HEK293 (cell line): ENCODE measurements around the gene SIDT2.

ENCODE experiments used
- AEBP2 ChIP-seq: fragments of 450-650 bp; formaldehyde crosslinking; IDR thresholded peaks from 2 replicates; pipeline ENCODE4 v1.5.1; 2016; ENCODE audit warnings: missing biosample characterization, missing genetic modification characterization, borderline replicate concordance
- BCL11A ChIP-seq: fragments of 450-650 bp; formaldehyde crosslinking; IDR thresholded peaks from 2 replicates; pipeline ENCODE4 v1.5.1; 2016; ENCODE audit warnings: low read depth, missing biosample characterization, missing genetic modification characterization
- HIC1 ChIP-seq: fragments of 450-650 bp; formaldehyde crosslinking; IDR thresholded peaks from 2 replicates; pipeline ENCODE4 v1.5.1; 2016; ENCODE audit warnings: missing biosample characterization, missing genetic modification characterization
- INSM2 ChIP-seq: fragments of 450-650 bp; formaldehyde crosslinking; IDR thresholded peaks from 2 replicates; pipeline ENCODE4 v1.5.1; 2016; ENCODE audit warnings: missing biosample characterization, missing genetic modification characterization
- PRDM1 ChIP-seq: fragments of 450-650 bp; formaldehyde crosslinking; IDR thresholded peaks from 2 replicates; pipeline ENCODE4; 2016; ENCODE audit warnings: missing biosample characterization, missing genetic modification characterization
- SP3 ChIP-seq: fragments of 450-650 bp; formaldehyde crosslinking; IDR thresholded peaks from 2 replicates; pipeline ENCODE4 v1.5.1; 2016; ENCODE audit warnings: missing biosample characterization, missing genetic modification characterization
- ZBTB1 ChIP-seq: fragments of 450-650 bp; formaldehyde crosslinking; IDR thresholded peaks from 2 replicates; pipeline ENCODE4 v1.5.1; 2016; ENCODE audit warnings: missing biosample characterization, missing genetic modification characterization
- ZBTB26 ChIP-seq: fragments of 450-650 bp; formaldehyde crosslinking; optimal IDR thresholded peaks from 2 replicates; pipeline ENCODE3; 2016; ENCODE audit warnings: missing biosample characterization, mild to moderate bottlenecking, missing genetic modification characterization
- ZBTB6 ChIP-seq: fragments of 450-650 bp; formaldehyde crosslinking; IDR thresholded peaks from 2 replicates; pipeline ENCODE4 v1.5.1; 2017; ENCODE audit warnings: missing biosample characterization, missing genetic modification characterization
- ZNF26 ChIP-seq: fragments of 450-650 bp; formaldehyde crosslinking; IDR thresholded peaks from 2 replicates; pipeline ENCODE4 v1.5.1; 2016; ENCODE audit warnings: missing biosample characterization, missing genetic modification characterization
- ZNF324 ChIP-seq: fragments of 450-650 bp; formaldehyde crosslinking; IDR thresholded peaks from 2 replicates; pipeline ENCODE4 v1.5.1; 2016; ENCODE audit warnings: missing biosample characterization, missing genetic modification characterization
- ZNF341 ChIP-seq: fragments of 450-650 bp; formaldehyde crosslinking; IDR thresholded peaks from 2 replicates; pipeline ENCODE4; 2016; ENCODE audit warnings: low read depth, missing biosample characterization, missing genetic modification characterization
- ZNF416 ChIP-seq: fragments of 450-650 bp; formaldehyde crosslinking; IDR thresholded peaks from 2 replicates; pipeline ENCODE4 v1.5.1; 2016; ENCODE audit warnings: missing biosample characterization, missing genetic modification characterization
- ZNF501 ChIP-seq: fragments of 450-650 bp; formaldehyde crosslinking; IDR thresholded peaks from 2 replicates; pipeline ENCODE4 v1.5.1; 2016; ENCODE audit warnings: missing biosample characterization, missing genetic modification characterization
- ZNF518A ChIP-seq: fragments of 450-650 bp; formaldehyde crosslinking; conservative IDR thresholded peaks from 2 replicates; pipeline ENCODE4 v1.5.1; 2016; ENCODE audit warnings: low read depth, missing biosample characterization, missing genetic modification characterization
- ZNF544 ChIP-seq: fragments of 450-650 bp; formaldehyde crosslinking; IDR thresholded peaks from 2 replicates; pipeline ENCODE4 v1.5.0; 2017; ENCODE audit warnings: missing biosample characterization, missing genetic modification characterization
- ZNF548 ChIP-seq: fragments of 450-650 bp; formaldehyde crosslinking; IDR thresholded peaks from 2 replicates; pipeline ENCODE4 v1.5.1; 2016; ENCODE audit warnings: missing biosample characterization, missing genetic modification characterization
- ZNF555 ChIP-seq: fragments of 450-650 bp; formaldehyde crosslinking; conservative IDR thresholded peaks from 2 replicates; pipeline ENCODE4 v1.5.1; 2017; ENCODE audit warnings: missing biosample characterization, mild to moderate bottlenecking, missing genetic modification characterization, inconsistent platforms
- ZNF585B ChIP-seq: fragments of 450-650 bp; formaldehyde crosslinking; IDR thresholded peaks from 2 replicates; pipeline ENCODE4 v1.5.1; 2016; ENCODE audit warnings: missing biosample characterization, missing genetic modification characterization
- ZNF776 ChIP-seq: fragments of 450-650 bp; formaldehyde crosslinking; IDR thresholded peaks from 2 replicates; pipeline ENCODE4 v1.5.0; 2017; ENCODE audit warnings: missing biosample characterization, missing genetic modification characterization, borderline replicate concordance
- ZSCAN30 ChIP-seq: fragments of 450-650 bp; IDR thresholded peaks from 2 replicates; pipeline ENCODE4 v1.5.1; 2018; ENCODE audit warnings: missing biosample characterization, mild to moderate bottlenecking, missing genetic modification characterization, moderate library complexity

Gene SIDT2

GRCh38 chr11:117232092-117232878 lies 53.7 kb downstream of the SIDT2 start, which contains the start of gene RNF214 (continued):
- TF ChIP-seq ZBTB6: no peak
- TF ChIP-seq ZBTB1 (tag by site-specific recombination): no peak
- TF ChIP-seq ZNF585B: no peak
- TF ChIP-seq ZNF518A (tag by site-specific recombination): no peak
- TF ChIP-seq ZNF544: no peak
- TF ChIP-seq AEBP2: no peak
- peak; percentile 35; the same call in 1 of the 2 replicates for TF ChIP-seq SP3 (tag by site-specific recombination)
- TF ChIP-seq BCL11A: no peak
- peak; percentile 55 for TF ChIP-seq ZBTB26 (tag by site-specific recombination)
- no peak for TF ChIP-seq PRDM1
- no peak for TF ChIP-seq ZNF548 (tag by site-specific recombination)
- TF ChIP-seq ZNF26 (tag by site-specific recombination): no peak
- TF ChIP-seq ZSCAN30: no peak
- no peak for TF ChIP-seq ZNF341
- TF ChIP-seq ZNF416: no peak
- TF ChIP-seq INSM2 (tag by site-specific recombination): no peak
- TF ChIP-seq ZNF501 (tag by site-specific recombination): no peak
- no peak for TF ChIP-seq ZNF776 (tag by site-specific recombination)
- no peak for TF ChIP-seq ZNF555 (tag by site-specific recombination)
- TF ChIP-seq HIC1 (tag by site-specific recombination): no peak
- no peak for TF ChIP-seq ZNF324
